Frontal cortex (tissue), 4 donors: ENCODE results near the gene SERINC2. TPM values are rescaled to one million over a fixed set of nuclear protein-coding genes. Genes with fewer than 3 reads are reported as not detected.
"Not testable (repeated sequence)": the region's sequence is repeated elsewhere in the genome, so short reads cannot be mapped to it uniquely, and the experiment has no call there.

ENCODE experiments used
- DNase-seq, 2 donors: peaks; one replicate each; pipeline ENCODE4 v3.0.0; 2012; ENCODE audit warnings: low spot score in 2 of 2
- FAIRE-seq: peaks from 2 replicates; lab custom pipeline; 2012; peaks lifted over from hg19 to GRCh38; lab: Jason Lieb, UNC
- total RNA-seq: library from RNA; depleted of rRNA; stranded (reverse); fragments of >200 nt; gene quantifications from one replicate; pipeline ENCODE4 v1.2.3, GENCODE V29; 2014
- donor health status: control.
- donor health status: control.
- donor health status: control.

The SERINC2 gene
- total RNA-seq, 1 donor from 2014 or later: 0.41 TPM

DNA sequence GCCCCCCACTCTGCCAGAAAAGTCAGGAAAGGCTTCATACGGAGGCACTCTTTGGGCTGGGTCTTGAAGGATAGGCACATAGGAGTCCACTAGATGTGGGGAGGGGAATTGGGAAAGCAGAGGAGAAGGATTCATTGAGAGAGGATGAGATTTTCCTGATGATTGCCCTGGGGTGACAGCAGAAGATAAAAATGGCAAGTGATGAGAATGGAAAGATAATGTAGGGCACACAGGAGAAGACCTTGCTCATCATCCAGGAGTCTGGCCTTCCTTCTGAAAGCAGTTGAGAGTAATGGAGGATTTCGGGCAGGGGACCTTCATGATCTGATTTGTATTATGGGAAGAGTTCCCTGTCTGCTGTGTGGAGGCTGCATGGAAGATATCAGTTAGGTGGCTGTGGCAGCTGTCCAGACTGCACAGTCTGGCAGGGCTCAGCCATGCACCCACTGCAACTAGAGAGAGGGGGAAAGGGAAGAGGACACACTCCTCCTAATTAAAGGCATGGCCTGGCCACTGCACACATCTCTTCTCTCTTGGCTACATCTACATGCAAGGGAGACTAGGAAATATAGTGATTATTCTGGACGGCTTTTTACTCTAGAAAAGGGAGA is 30.5 kb upstream of the SERINC2 start:
- no peak for FAIRE-seq

DNA sequence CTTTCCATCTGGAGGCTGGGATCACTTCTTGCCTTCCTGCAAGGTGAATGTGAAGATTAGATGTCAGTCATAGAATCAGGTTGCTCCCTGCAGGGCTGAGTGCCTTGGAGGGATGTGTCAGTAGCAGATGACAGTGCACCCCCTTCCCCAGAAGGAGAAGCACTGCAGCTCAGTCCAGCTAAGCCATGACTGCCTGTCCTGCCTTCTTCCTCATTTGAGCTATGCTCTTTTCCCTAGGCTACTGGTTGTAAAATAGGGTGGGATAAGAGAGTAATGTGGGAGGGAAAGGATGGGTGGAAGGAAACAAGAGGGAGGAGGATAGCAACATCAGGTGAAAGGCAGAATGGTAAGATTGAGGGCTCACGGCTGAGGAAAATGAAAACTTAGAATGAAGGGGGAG is 29.0 kb upstream of the SERINC2 start:
- FAIRE-seq (no peak), DNase-seq (no peak)

More for the DNA sequence above, 30.5 kb upstream of the SERINC2 start:
- no peak for DNase-seq

DNA sequence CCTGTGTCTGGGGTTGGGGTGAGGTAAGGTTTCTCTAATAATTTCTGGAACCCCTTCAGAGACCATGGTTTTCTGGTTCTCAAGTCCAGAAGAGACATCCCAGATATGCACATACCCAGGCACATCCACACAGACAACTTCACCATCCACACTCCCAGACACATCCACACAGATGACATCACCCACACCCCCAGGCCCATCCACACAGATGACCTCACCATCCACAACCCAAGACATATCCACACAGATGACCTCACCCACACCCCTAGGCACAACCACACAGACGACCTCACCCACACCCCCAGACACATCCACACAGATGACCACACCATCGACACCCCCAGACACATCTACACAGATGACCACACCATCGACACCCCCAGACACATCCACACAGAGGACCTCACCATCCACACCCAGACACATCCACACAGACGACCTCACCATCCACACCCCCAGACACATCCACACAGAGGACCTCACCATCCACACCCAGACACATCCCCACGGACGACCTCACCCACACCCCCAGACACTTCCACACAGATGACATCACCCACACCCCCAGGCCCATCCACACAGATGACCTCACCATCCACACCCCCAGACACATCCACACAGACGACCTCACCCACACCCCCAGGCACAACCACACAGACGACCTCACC is 26.3 kb upstream of the SERINC2 start:
- FAIRE-seq, DNase-seq: not testable (repeated sequence)

DNA sequence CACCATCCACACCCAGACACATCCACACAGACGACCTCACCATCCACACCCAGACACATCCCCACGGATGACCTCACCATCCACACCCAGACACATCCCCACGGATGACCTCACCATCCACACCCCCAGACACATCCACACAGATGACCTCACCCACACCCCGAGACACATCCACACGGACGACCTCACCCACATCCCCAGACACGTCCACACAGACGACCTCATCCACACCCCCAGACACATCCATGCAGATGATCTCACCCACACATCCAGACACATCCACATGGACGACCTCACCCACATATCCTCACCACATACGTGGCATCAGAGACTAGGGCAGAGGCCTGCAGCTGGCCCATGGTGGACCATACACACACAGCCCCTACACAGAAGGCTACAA is 25.4 kb upstream of the SERINC2 start:
- no peak for FAIRE-seq
- no peak for DNase-seq

DNA sequence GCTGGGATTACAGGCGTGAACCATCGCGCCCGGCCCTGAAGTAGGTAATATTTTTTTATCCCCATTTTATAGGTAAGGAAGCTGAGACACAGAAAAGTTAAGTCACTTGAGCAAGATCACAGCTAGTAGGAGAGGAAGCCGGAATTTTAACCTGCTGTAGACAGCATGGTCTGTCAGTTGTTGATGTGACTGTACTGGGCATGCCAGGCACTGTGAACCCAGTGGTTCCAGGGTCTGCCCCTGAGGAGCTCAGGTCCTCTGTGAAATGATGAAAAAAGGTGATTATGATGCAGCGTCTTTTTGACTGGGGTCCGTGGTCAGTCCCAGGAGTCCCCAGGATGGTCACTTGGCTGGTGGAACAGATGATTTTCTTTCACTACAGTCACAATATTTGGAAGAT is 23.4 kb upstream of the SERINC2 start:
- no peak for FAIRE-seq
- DNase-seq: no peak

DNA sequence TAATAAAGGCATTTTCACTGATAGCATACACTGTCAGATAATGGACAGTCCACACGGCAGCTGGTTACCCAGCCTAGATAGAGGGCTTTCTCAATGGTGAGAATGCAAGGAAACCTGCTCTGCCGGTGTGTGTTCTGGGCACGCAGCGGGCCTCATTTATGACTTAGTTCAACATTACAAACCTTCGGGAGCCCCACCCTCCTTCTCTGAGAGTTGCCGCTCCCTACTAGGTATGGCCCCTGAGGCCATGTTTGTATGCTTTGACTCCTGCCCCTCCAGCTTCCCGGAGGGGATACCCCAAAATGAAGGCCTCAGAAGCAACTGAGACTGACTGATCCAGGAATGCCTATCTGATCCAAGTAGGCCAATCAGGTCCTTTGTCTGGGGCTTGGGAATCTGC is 22.9 kb upstream of the SERINC2 start:
- DNase-seq (no peak), FAIRE-seq (no peak)

DNA sequence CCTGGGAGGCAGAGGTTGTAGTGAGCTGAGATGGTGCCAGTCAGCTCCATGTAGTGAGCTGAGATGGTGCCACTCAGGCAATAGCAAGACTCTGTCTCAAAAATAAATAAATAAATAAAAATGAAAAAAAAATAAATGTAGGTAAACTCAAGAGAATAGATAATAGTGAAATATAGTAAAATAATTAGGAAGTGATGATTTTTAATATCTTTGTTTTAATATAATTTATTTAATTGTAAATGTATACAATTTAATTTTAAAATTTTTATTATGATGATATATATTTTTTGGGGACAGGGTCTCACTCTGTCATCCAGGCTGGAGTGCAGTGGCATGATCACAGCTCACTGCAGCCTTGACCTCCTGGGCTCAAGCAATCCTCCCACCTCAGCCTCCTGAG is 19.6 kb upstream of the SERINC2 start:
- DNase-seq: no peak
- FAIRE-seq: peak; percentile 66

DNA sequence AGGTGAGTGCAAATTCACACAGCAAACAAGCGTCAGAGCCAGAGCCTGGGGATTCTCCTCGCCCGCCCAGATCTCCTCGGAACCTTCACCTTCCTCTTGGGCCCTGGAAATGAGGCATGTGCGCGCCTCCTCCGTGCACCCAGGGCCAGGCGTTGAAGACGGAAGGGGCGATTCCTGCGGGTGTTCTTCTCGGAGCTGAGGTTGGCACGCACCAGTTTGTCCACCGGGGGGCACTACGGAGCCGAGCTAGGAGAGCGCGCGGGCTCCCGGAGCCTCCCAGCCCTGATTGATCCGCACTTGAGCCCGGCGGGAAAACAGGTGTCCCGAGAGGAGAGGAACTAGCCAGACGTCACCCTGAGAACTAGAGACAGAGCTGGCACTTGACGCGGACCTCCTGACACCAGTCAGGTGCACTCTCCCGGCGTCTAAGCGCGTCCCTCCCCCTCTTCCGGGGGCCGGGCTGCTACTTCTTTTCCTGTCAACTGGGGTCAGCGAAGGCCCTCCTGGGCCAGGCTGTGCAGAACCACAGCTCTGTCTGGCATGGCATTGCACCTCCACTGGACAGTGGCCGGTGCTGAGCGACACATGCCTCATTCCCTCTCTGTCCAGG is 18.3 kb upstream of the SERINC2 start:
- DNase-seq (peak in 1 of 2 donors; percentile 85), FAIRE-seq (no peak)

DNA sequence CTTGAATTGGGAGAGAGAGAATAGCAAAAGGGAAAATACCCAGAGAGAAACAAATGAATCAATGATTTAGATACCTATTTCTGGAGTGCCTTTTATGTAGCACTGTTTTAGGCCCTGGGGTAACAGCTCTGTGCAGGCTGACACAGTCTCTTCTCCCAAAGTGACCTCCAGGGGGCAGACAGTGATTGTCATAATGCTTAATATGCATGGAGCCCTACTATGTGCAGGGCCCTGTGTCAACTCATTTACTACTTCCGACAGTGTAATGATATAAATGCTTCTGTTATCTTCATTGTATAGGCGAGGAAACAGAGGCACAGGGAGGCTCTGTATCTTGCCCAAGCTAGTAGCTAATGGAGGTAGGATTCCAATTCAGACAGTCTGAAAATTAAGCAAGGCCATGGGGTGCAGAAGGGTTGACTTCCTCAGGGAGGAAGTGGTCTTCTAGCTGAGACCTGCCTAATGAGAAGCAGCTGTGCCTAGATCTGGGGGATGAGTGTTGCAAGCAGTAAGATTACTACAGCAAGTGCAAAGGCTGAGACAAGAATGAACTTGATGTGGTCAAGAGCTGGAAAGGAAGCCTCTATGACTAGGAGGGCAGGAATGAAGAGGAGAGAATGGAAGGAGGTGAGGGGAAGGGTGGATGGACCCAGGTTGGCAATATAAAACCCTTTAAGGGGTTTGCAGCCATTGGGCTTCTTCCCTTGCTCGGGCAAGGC is 16.2 kb upstream of the SERINC2 start:
- FAIRE-seq: no peak
- DNase-seq: no peak

DNA sequence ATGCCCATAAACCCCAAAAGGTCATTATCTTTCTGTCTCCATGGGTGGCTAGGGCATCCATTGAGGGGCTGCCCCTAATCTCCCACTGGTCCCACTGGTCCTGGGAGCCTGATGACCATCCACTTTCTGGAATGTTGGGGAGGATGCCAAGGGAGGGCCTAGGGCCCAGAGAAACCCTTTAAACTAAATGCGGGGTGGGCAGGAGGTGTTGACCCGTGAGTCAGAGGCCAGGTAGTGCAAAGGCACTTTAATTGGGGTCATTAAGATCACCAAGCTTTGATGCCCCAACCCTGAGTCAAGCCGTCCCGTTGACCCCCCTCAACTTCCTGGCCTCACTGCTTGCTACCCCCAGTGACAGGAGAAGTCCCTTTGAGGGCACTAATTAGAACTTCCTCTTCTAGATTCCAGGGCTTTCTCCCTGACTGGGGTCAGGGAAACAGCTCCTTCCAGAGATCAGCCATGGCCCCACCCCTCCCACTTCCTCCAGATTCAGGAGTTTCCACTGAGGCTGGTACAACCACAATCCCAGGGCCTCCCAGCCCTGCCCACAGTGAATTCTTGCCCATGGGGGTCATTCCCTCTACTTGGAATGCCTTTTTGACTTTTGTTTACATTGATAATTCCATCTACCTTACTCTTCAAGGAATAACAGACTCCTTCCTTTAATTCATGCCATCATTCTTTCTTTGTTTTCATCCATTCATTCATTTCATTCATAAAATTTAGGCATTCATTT is 15.5 kb upstream of the SERINC2 start:
- DNase-seq (no peak), FAIRE-seq (no peak)

DNA sequence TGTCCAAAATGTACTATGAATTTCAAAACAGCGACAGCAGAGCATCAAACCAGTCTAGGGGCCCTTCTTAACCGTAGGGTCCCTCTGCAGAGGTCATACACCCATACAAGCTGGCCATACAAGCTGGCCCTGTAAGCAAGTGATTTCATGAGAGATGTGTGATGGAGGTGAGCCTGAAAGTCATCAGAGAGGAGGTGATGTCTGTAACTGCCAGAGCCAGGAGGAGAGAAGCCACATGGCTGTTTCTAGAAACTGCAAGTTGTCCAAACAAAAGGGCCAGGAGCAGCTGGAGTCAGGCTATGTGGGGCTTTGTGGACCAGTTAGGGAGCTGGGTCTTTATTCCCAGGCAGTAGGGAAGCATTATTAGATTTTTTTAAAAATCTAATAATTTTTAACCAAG is 14.8 kb upstream of the SERINC2 start:
- no peak for FAIRE-seq

DNA sequence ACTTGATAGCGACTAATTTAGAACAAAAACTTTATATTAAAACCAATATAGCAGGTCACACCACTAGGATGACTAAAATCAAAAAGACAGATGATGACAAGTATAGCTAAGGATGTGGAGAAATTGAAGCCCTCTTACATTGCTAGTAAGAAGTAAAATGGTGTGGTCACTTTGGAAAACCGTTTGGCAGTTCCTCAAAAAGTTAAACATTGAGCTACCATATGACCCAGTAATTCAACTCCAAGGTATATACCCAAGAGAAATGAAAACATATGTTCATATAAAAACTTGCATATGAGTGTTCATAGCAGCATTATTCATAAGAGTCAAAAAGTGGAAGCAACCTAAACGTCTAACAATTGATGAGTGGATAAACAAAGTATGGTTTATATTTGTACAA is 13.0 kb upstream of the SERINC2 start:
- FAIRE-seq (no peak), DNase-seq (no peak)

More for the DNA sequence above, 14.8 kb upstream of the SERINC2 start:
- DNase-seq: no peak

DNA sequence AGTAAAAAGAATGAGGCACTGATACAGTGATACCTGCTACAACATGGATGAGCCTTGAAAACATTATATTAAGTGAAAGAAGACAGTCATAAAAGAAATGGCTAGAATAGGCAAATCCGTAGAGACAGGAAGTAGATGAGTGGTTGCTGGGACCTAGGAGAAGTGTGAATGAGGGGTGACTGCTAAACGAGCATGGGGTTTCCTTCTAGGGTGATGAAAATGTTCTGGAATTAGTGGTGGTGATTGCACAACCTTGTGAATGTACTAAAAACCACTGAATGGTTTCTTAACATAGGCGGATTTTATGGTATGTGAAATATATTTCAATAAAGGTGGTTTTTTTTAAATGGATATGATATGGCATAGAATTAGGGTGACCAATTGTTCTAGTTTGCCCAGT is 12.6 kb upstream of the SERINC2 start:
- FAIRE-seq: no peak
- DNase-seq: no peak

DNA sequence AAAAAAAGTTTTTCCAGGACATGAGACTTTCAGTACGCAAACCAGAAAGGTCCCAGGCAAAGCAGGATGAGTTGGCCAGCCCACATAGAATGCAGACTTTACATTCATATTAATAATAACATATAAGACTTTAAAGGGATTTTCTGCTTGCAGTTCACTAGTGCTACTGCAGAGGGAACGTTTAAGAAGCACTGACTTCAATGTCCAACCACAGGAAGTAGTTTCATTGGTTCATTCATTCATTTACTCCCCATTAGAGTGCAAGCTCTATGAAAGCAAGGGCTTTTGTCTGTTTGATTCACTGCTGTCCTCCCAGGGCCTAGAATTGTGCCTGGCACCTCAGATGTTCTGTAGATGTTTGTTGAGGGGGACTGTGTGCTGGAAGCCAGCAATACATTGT is 11.8 kb upstream of the SERINC2 start:
- DNase-seq (no peak), FAIRE-seq (no peak)

DNA sequence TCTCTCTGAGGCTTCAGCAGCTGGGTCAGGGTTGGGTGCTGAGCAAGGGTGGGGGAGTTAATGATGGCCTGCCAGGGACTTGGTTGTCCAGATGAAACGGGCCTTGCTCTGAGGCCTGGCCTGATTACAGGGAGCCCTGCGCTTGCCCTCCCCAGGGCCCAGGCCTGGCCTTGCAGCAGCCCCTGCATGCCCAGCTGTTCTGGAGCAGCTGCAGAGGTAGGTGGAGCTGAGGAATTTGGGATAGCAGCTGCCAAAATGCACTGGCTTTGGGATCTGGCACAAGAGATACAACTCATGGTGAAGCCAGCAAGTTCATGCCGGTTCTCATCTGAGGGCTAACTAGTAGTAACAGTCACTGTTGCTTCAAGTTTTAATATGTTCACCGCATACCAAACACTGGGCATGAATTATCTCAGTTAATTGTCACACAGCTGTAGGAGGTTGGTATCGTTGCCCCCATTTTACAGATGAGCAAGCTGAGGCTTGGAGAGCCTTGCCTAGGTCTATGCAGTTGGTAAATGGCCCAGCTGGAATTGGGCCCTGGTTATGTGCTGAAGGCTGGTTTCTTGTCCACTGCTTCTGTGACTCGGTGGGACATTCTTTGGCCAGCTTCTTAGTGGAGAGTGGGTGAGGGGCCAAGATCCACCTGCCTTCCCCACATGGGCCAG is 7.3 kb upstream of the SERINC2 start:
- DNase-seq (no peak), FAIRE-seq (no peak)

DNA sequence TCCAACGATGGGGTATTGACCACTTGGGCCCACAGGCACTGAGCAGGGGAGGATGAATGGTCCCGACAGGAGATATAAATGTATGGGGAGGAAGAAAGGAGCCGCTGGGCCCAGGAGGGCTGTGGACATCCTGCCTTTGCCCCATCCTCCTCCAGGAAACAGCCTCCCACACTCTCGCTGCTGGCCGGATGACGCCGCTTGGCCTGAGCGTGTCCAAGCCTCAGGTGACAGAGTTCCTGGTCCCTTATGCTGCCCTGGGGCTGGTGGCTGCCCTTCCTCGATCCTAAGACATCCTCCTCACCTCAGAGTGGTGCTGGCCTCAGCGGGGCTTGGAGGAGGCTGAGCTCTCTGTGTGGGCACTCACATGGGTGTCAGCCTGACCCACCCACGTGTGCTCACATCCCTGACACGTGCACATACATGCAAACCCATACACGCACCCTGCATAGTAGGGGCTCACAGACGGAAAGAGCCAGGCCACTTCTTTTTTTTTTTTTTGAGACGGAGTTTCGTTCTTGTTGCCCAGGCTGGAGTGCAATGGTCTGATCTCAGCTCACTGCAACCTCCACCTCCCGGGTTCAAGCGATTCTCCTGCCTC is 5.9 kb upstream of the SERINC2 start:
- no peak for FAIRE-seq
- DNase-seq: no peak

DNA sequence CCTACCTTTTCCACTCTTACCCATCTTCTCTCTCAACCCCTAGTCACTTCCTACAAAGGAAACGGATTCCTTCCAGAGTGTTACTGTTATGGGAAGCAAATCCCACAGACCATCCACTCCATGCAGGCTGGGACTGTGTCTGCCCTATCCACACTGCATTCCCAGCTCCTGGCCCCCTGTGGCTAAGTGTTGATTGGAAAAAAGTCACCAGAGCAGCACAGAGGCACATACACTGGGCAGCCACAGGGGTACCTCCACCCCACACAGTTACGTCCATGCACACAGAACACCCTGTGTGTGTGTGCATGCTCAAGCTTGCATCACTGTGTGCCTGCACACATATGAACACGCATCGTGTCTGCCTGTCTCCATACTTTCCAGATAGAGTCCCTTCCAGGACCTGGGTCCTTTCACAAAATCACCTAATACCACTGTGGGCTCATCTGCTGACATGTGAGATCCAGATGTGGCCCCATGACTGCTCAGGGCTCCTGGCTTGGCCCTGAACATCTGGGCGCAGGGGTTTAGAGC is 4.2 kb upstream of the SERINC2 start:
- no peak for FAIRE-seq
- DNase-seq: no peak

DNA sequence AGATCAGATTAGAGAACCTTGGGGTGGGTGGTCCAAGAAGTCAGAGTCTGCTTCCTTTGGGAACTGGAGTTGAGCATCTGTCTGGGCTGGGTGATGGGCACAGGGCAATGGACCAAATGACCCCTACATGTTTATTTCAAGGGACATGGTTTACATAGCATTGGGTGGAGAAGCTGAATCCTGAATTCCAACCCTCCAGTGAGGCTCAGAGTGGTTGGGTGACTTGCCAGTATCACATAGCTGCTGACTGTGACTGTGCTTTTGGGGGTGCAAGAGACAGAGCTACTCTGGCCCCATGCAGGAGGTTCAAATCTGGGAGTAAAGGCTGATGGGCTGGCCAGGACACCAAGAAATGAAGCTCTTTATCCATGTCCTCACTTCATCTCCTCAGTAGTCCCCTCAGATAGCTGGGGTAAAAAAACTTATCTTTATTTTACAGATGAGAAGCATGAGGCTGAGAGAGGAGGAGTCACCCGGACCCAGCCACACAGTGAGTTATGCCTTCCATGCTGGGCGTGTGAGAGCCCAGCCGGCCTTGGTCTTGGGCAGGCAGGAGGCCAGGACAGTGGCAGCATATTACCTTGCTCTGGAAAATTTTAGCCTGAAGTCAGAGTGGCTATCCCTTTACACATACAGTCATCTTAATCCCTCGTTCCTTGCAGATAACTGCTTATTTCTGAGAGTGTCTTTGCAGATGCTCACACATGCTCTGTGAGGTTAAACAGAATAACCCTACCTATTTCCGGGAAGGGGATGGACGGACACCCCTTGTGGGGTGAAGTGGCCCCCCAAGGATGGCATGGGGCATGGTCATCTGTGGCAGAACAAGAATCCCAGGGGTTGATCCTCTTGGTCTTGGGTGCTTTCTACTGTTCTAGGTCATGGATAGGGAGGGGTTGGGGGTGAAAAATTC is 2.8 kb upstream of the SERINC2 start:
- no peak for FAIRE-seq

More for the DNA sequence above, 2.8 kb upstream of the SERINC2 start:
- no peak for DNase-seq
